ENCODE data around the gene SERBP1.
"Not testable (repeated sequence)": the region's sequence is repeated elsewhere in the genome, so short reads cannot be mapped to it uniquely, and the experiment has no call there.

Gene SERBP1

DNA sequence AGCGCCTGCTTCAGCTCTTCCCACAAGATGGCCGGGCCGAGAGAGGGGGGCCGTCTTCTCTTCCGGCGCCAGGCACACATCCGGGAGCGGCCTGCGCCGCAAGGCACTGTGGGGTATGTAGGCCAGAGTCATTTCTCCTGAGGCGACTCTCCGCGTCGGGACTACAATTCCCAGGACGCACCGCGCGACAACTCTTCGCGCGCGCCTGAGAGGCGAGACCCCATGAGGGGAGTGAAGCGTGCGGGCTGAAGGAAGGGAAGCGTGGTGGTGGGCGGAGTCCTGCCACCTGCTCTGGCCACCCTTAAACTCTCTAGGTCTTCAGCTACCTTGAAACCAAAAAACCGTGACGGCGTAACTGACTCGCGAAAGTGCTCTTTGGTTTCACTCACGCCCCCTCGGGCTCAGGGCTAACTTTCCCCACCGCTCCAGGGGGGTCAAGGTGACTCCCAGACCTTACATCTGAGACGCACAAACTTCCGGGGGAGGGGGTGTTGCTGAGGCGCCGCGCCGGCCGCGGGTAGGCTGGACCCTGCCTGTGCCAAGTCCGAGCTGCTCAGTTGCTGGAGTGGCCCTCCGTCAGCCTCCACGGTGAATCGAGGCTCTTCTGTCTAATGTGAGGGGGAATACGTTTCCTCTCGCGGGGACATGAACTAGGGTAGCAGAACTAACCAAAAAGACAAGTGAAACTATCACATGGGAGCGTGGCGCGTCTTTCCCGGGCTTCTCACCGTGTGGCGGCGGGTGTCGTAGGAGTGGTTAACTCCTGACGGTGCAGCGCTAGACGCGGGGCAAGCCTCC, at the start of gene SERBP1:
Gene SERBP1, minus strand, starts transcription at position 45 of the 798 bp plus-strand sequence. CDS start 102 bp downstream, outside the sequence.
- DNase-seq: peak; percentile 98

DNA sequence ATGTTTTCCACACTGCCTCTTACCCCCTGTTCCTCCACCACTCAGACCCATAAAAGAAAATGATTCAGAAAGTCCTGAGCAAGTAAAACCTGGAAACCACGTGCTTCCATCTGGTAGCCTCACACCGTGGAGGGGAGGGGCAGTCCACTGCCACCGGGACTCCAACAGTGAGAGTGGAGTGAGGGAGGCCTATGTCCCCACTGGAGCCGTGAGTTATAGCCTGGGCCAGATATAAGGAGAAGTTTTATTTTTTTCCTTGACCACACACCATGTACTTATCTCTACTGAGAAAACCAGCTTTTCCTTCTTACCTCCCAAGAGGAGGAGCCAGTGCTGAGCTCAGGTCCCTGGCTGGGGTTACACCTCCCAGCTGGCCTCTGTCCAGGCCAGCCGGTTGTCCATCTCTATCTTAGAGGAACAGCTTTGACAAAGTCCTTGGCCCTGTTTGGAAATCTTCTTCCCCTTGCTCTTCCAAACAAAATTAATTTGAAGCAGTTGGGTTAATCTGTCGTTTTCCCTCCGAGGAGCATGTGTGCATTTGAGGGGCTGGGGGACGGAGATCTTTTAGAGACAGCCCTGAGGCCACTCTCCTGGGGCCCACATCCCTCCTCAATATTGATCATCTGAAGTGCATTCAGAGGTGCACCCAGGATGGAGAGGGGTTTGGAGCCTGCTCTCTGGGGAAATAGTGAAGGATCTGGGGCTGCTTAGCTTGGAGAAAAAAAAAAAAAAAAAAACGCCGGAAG, 49.1 kb upstream of the SERBP1 start:
- no peak for DNase-seq

DNA sequence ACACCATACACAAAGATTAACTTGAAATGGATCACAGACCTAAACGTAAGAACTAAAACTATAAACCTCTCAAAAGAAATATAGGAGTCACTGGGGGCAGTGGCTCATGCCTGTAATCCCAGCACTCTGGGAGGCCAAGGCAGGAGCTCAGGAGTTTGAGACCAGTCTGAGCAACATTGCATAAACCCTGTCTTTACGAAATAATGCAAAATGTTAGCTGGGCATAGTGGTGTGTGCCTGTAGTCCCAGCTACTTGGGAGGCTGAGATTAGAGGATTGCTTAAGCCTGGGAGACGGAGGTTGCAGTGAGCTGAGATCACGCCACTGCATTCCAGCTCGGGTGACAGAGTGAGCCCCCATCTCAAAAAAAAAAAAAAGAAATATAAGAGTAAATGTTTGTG, 46.7 kb upstream of the SERBP1 start:
- DNase-seq: no peak

DNA sequence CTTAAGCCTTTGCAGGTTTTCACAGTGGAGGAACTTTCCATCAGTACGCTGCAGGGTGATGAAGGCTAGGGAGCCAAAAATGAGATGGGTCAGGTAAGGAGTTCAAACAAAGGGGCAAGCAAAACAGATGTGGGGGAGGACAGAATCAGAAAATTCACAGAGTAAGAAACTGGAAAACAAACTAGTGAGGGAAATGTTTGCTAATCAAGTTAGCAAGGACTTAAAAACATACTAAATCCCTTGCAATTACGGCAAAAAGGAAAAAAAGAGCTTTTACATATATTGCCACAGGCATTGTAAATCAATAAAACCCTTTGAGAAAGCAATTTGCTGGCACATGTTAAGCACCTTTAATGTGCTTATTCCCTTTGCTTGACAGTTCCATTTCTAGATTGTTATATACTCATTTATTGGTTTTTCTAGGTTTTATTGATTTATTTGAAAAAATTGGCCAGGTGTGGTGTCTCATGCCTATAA, 45.8 kb upstream of the SERBP1 start:
- no peak for DNase-seq

DNA sequence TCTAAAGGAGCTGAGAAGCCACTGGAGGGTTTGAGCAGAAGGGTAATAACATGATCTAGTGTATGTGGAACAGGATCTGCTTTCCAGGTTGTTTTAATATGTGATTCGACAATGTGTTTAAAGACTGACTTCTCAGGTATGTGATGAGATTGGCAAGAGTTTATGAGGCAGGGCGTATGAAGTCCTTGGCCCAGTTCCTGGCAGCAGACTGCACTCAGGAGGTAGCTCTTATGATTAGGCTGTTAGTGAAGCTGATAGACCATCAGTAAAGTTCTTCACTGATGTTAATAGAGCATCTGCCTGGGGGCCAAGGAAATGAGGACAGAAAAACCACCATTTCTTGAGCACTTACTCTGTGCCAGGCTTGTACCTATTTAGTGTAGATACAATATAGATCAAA, 41.9 kb upstream of the SERBP1 start:
- DNase-seq: no peak

DNA sequence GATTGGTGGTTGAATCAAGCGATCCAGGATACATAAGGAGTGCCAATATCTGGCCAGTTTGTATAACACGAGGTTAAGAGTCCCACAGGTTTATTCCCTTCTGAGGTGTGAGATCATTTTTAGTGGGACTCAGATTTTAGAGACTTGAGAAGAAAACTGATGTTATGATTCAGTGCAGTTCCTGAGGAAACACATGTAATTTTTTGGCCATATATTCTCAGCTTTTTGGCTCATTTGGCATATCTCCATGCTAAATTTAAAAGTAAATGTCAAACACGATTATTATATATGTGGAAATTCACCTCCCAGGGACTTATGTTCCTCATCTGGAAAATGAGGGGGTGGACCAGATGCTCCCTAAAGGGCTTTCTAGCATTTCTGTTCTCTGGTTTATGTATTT, 39.2 kb upstream of the SERBP1 start:
- no peak for DNase-seq

DNA sequence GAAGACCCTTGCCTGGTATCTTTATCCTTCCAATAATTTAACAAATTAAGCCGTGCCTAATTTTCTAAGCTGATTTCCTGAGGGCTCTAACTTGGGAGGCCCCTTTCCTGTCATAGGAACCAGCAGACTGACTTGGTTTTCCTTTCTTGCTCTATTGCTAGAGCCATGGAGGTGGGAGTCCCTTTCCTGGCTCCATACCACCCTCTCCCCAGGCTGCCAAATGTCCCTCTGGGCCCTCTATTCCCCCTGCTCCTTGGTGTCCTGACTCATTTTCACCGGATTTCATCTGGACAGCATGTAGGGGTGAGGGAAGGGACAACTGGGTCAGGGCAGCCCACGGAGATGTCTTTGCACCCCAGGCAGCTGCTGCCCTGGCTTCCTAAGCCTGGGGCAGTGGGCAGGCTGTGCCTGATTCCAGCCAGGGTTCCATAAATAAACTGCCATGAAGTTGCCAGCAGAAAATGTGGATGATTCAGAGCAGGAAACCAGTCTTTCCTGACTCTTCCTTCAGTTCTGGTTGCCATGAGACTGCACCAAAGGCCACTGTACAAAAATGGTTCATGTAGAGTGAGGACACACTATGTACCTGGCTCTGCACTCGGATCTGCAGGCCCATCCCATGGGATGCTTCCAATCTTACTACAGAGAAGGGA, 38.0 kb upstream of the SERBP1 start:
- no peak for DNase-seq

DNA sequence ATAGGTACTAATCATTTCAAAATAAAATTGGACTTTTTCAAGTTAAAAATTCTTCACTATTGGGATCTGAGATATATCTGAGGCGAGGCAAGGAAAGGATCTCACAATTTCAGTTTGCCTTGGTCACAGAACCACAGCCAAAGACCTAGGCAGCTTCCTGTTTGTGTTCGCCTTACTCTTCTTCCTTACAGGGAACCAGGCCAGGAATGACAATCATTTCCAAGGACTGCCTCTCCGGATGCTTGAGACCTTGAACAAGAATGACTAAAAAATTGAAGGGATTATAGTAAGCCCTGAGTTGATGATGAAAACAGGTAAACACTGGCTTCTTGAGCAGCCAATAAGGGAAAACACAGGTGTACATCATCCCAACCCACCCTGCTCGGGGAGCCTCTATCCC, 35.2 kb upstream of the SERBP1 start:
- no peak for DNase-seq

DNA sequence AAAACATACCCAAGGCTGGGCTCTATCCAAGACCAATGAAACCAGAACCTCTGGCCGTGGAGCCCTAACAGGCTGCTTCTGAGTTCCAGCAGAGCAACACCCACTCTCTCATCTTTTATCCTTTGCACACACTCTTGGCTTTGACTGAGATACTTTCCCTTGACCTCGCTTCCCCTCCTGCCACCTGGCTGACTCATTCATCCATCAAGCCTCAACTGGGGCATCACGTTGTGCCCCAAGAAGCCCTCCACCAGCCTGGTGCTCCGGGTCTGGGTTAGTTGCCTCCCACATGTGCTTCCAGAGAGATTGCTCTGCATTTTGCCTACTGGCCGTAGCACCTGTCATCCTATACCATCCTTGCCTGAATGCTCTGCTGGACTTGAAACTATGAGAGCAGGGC, 34.5 kb upstream of the SERBP1 start:
- no peak for DNase-seq

DNA sequence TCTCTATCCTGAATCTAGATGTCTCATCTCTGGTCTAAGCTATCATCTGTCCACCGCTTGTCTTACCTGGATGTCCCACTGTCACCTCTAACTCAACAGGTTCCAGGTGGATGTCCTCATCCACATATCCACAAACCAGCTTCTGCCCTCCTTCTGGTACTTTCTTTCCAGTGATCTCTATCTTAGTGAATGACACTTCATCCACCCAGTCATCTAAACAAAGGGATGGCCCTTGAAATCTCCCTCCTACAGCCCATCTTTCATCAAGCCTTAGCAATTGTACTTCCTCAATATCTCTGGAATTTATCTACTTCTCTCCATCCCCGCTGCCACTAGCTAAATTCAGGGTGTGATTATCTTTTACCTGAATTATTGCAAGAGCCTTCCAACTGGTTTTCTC, 33.9 kb upstream of the SERBP1 start:
- DNase-seq: no peak

DNA sequence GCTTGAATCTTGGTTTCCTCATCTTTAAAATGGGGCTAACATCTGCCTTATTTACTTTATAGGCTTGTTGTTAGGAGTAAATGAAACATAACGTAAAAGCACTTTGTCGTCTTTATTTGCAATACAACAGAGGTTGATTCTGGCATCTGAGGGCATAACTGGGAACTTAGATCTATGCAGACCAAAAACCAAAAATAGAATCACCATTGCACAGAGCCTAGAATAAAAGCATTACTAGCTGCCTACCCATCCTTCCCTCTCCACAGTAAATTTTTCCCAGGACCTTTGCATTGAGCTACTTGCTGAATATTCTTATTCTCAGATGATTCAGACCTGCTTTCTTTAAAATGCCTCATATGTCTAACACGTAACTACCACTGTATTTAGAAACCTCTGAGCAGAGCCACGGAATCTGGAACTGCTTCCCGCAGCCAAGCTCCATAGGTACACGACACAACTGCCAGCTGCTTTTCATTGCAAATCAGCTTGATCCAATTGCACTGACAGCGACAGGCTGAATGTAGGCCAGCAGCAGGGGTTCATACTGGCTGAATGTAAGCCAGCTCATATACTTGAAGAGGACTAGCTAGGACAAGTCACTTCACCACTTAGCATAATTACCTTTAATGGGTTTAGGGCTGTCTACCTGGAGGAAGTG, 33.2 kb upstream of the SERBP1 start:
- peak; percentile 95 for DNase-seq

DNA sequence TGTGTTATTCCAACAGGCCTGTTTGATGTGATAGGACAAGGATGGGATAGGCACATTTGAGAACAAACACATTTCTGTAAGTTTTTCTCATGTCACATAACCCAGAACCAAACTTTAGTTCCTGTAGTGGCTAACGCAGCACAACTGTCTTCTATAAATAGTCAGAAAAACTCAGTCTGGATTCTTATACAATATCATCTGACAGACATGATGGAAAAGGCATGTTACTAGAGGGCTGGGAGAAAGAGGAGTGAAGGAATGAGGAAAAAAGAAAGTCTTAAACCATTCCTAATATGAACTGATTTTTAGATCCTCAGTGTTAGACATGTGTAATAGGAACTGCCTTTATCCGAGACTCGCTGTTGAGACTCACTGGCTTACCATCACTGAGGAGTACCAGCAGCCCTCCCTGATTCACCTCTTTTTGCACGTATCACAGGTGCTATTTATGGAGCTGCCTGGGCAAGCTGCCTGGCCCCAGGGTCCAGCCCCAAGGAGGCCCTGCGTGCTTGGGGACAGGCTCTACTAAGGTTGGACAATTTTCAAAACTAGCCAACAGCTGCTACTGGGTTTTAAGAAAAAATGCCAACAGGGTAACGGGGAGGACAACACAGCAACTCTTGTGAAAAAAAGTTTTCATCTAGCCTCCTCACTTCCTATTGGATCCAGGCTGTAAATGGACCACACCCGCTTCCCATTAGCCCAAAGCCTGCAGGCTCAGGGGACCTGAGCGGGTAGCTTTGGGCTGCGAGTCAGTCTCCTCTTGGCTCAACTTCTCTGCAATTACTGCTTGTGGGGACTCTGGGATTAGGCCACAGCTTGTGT, 30.7 kb upstream of the SERBP1 start:
- no peak for DNase-seq

DNA sequence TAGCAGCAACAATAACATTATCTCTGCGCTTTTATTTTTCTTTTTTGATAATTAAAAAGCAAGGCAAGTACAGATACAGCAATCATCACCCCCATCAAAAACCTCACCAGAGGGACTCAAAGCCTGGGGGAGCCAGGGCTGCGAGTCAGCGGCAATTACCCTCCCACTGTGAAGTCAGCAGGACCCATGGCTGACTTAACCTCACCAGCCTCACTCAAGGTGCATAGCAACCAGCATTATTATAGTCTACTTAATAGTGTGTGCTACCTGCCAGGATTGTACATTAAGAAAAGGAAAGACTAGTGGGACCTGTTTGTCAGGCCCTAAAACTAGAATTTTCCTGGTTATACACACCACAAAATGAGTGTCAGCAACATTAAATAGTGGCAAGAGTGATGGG, 28.9 kb upstream of the SERBP1 start:
- no peak for DNase-seq

DNA sequence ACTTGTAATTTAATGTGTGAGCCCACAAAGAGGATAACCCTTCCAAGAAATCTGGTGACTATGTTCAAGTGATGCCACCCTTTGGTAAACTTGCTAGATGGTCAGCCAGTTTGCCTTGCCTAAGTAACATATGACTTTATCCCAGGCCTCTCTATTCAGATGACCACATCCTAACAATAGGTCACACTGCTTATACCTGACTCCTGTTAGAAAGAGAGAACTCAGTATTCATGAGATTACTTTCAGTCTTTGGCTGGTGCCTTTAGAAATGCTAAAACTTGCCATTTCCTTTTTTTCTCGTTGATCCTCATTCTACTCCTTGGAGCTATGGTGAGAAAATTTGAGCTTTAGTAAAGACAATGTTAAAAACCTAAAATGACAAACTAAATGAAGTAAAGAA, 28.5 kb upstream of the SERBP1 start:
- no peak for DNase-seq

DNA sequence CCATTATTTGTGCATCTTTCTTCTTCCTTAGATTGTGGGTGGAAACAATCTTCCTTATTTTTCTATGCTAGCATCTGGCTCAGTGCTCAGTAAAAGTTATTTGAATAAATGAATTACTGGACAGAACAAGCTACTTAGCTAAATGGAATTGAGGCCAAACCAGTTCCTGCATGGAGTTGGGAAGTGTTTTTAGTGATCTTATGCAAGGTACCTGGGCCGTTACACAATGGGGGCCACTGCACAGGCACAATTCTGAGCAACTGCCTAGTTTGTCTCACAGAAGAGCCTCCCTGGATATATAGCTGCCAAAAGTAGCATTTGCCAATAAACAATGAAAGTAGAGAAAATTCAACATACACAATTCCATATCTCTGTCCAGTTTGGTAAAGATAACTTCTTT, 27.0 kb upstream of the SERBP1 start:
- no peak for DNase-seq

DNA sequence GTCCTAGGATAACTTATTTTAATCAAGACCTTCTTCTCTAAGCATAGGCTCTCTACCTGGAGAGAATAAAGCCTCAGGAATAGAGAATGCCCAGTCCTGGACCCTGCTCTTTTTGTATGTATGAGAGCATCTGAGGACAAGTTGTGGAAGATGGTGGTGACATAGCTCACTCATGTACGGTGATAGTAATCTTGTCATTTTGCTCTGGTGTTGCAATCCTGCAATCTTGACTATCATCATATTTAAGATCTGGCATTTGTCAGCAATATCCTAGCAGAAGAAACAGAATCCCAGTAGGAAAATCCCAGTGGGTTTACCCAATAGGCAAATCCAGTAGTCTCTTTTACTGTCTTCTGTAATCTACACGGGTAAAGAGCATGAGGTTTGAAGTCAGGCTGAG, 21.6 kb upstream of the SERBP1 start:
- DNase-seq: no peak

DNA sequence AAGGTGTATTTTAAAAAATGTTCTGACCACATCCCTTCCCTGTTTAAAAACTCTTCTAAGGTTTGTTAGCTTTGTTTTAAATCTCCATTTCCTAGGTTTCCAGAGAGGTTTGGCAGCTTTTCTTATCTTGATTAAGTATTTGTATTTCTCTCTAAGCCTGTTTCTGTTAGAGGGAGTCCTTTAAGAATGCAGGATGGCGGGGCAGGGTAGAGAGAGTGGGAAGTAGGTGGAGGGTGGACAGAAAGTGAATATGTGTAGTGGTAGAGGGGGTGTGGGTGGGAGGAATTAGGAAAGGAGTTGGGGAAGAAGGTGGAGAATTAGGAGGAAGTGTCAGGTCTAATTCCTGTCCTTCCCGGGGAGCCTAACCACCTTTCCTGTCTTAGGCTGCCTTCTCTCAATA, 21.2 kb upstream of the SERBP1 start:
- DNase-seq: no peak

DNA sequence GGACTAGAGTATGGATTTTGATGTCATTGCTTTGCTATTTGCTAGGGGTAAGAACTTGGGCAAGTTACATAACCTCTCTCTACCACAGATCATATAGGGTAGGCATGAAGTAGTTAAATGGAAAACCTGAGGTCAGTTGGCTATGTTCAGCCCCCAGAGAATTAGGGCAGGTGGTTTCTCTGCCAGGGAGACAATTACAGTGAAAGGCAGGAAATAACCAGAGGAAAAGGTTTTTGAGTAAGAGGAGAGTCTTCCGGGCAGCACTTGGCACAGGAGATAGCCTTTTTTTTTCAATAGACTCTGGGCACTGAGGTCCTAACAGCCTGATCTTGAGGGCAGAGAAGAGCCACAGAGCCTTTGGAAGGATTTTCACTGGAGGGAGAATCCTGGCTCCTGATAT, 16.7 kb upstream of the SERBP1 start:
- DNase-seq: no peak

DNA sequence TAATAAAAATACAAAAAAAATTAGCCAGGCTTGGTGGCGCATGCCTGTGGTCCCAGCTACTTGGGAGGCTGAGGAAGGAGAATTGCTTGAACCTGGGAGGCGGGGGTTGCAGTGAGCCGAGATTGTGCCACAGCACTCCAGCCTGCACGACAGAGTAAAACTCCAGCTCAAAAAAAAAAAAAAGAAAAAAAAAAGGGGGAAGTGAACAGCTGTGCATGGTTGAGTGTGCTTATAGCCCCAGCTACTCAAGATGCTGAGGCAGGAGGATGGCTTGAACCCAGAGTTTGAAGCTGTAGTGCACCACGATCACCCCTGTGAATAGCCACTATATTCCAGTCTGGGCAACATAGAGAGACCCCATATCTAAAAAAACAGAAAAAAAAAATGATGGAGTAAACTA, 15.8 kb upstream of the SERBP1 start:
- not testable (repeated sequence) for DNase-seq

DNA sequence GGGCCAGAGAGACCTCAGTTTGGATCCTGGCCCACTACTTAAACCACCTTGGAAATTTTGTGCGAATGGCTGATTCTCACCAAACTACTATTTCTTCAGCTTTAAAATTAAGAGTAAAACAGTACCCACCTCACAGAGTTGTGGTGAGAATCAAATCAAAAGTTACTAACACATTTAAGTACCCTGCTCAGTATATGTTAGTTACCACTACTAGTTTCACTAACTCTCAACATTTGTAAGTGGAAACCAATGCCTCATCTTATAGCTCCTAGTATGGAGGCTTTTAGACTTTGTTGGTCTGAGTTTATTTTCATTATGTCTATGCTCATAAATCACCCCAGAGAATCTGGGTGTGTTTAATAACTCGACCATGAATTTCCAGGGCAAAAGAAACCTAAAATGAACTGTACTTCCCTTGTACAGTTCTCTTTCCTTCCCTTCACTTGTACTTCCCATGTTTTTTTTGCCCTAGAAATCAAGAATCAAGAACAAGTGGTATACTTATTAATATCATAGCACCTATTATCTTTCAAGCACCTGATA, 11.6 kb upstream of the SERBP1 start:
- no peak for DNase-seq

DNA sequence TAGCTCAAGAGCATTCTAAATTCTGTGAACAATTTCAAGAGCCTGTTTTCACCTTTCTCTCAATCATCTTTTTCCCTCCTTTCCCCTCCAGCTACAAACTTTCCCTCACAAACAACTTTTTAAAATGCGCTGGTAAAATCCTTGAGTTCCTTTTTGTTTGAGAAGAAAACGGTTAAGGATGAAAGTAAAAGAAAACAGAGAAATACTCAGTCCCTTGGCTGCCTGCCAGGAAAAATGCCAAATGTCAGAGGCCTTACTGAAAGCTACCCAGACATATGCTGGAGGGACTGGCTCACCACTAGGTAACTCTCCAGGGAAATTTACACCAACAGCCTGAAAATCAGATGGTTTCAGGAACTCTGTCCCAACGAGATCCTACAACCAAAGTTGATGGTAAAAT, 11.0 kb upstream of the SERBP1 start:
- DNase-seq: no peak

DNA sequence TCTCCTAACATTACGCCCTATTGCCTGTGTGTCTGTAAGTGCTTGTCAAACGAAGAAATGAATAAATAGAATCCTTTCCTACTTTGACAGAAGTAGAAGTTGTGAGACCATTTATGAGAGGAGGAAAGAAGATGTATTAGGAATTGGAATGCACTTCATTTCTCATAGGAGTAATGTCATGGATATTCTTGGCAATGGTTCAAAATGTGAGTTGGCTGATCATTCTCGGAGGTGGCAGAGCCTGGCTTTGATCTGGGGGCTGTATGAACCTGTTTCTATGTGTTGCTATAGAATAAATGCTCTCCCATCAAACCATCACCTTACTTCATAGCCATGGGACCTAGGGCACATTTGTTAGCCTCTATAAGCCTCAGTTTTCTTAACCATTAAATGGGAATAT, 10.1 kb upstream of the SERBP1 start:
- no peak for DNase-seq

All from NCI-H526 treated with DMSO at 0.1 percent for 48 hours (cell line).